Activated CD8-positive, alpha-beta memory T cell treated with anti-CD3 and anti-CD28 coated beads for 1 hour (primary cell): Measurements from ENCODE around the gene GBA2.

ENCODE experiments used
- DNase-seq, 2 donors: peaks; one replicate each; pipeline ENCODE4 v3.0.0-alpha.2; 2020; ENCODE audit warnings: low read depth in 1 of 2; ENCODE audit errors: extremely low read depth in 1 of 2

The GBA2 gene

GRCh38 chr9:35748858-35749514, at the start of gene GBA2, which contains the start of gene RGP1:
GBA2 (minus strand) TSS chr9:35749228; CDS start chr9:35748704, 524 bp downstream.
RGP1 (plus strand) TSS chr9:35749287; CDS start chr9:35749756, 469 bp downstream.
- DNase-seq = peak in 1 of 2 donors; percentile 45

- DNase-seq = no peak
Observed at GRCh38 chr9:35797311-35798109, 48.5 kb upstream of the GBA2 start.

GRCh38 chr9:35795695-35796094, 46.7 kb upstream of the GBA2 start:
- no peak for DNase-seq

GRCh38 chr9:35793461-35793860, 44.4 kb upstream of the GBA2 start:
- no peak for DNase-seq

- no peak for DNase-seq
Observed at GRCh38 chr9:35792826-35793225, 43.8 kb upstream of the GBA2 start.

GRCh38 chr9:35792024-35792813, 43.2 kb upstream of the GBA2 start:
- no peak for DNase-seq

GRCh38 chr9:35791297-35791921, 42.4 kb upstream of the GBA2 start, which contains the start of gene NPR2:
NPR2 (plus strand) TSS chr9:35791591; CDS start chr9:35792409, 818 bp downstream.
- no peak for DNase-seq

GRCh38 chr9:35790385-35791296, 41.6 kb upstream of the GBA2 start:
- peak; percentile 18 to 24 for DNase-seq

GRCh38 chr9:35790025-35790384, 41.0 kb upstream of the GBA2 start:
- no peak for DNase-seq

- DNase-seq = no peak
Observed at GRCh38 chr9:35789541-35789940, 40.5 kb upstream of the GBA2 start.

GRCh38 chr9:35783418-35783817, 34.4 kb upstream of the GBA2 start:
- DNase-seq = no peak

GRCh38 chr9:35781066-35781465, 32.0 kb upstream of the GBA2 start:
- DNase-seq = no peak

GRCh38 chr9:35778496-35778895, 29.5 kb upstream of the GBA2 start:
- DNase-seq = no peak

- DNase-seq = no peak
Observed at GRCh38 chr9:35776018-35776417, 27.0 kb upstream of the GBA2 start.

GRCh38 chr9:35774907-35775635, 26.0 kb upstream of the GBA2 start:
- no peak for DNase-seq

GRCh38 chr9:35771943-35772342, 22.9 kb upstream of the GBA2 start:
- no peak for DNase-seq

GRCh38 chr9:35771534-35771933, 22.5 kb upstream of the GBA2 start:
- no peak for DNase-seq

- no peak for DNase-seq
Observed at GRCh38 chr9:35771075-35771433, 22.0 kb upstream of the GBA2 start.

GRCh38 chr9:35769763-35770162, 20.7 kb upstream of the GBA2 start:
- no peak for DNase-seq
